WTC11 (cell line): ENCODE measurements around the gene CHD3.

ENCODE experiments used
- TF ChIP-seq, protein P1 (sequence below): sonication (generic); formaldehyde crosslinking; IDR thresholded peaks from 2 replicates; pipeline ENCODE4 v1.8.0; 2022; ENCODE audit warnings: mild to moderate bottlenecking, missing genetic modification reagents
- TF ChIP-seq, protein P2 (sequence below): sonication (generic); formaldehyde crosslinking; IDR thresholded peaks from 2 replicates; pipeline ENCODE4 v1.8.1; 2023; ENCODE audit warnings: mild to moderate bottlenecking, missing genetic modification reagents

DNA sequence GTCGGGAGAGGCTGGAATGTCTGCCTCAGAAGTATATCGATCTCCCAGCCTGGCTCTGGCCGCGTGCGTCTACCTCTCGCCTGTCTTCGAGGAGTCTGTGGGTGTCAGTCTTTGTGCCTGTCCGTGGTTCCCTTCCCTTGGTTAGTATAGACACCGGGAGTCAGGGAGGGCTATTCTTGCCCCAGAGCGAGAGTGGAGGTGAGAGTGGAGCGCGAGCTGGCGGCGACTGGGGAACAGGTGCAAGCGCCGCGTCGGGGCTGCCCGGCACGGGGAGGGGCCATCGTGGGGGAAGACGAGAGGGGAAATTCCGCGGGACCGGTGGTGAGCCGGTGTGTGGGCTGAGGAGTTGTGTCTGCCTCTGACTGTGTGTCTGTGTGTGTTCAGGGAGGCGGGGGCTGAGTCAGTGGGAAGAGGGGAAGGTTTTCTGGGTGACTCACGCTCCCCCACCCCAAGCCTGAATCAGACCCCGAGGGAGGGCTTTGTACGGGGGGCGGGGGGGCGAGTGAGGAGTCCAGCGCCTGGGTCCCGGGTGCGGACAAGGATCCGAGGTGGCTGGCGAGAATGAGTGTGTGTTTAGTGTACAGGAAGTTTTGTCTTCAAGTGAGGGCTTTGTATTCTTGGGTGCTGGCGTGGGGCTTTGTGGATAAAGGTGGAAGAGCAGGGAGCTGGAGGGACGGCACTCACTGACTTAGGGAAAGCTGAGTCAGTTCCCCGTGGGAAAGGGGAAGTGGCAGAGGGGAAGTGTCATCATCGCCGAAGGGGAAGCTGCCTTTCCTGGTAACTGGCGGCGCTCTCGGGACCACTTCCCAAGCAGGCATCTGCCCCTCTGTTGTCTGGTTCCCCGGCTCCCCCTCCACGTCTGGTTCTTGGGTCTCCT is 46.0 kb upstream of the CHD3 start:
- TF ChIP-seq, protein P1, sequence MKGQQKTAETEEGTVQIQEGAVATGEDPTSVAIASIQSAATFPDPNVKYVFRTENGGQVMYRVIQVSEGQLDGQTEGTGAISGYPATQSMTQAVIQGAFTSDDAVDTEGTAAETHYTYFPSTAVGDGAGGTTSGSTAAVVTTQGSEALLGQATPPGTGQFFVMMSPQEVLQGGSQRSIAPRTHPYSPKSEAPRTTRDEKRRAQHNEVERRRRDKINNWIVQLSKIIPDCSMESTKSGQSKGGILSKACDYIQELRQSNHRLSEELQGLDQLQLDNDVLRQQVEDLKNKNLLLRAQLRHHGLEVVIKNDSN (CRISPR knock-in tag) = no peak
- TF ChIP-seq, protein P2, sequence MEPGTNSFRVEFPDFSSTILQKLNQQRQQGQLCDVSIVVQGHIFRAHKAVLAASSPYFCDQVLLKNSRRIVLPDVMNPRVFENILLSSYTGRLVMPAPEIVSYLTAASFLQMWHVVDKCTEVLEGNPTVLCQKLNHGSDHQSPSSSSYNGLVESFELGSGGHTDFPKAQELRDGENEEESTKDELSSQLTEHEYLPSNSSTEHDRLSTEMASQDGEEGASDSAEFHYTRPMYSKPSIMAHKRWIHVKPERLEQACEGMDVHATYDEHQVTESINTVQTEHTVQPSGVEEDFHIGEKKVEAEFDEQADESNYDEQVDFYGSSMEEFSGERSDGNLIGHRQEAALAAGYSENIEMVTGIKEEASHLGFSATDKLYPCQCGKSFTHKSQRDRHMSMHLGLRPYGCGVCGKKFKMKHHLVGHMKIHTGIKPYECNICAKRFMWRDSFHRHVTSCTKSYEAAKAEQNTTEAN (CRISPR knock-in tag) = no peak
